ENCODE data around the gene MTFP1. TPM values are rescaled to one million over a fixed set of nuclear protein-coding genes. Genes with fewer than 3 reads are reported as not detected.
A peak's percentile ranks its signal among the peaks of the same experiment; 100 is the strongest.

Gene MTFP1
- total RNA-seq, 1 donor from 2014 or later = 9.9 TPM

- Histone ChIP-seq H3K4me3 (no peak overlapping the region), H3K27me3 (ENCODE audit: low read depth) (peaks cover 17% of the 10 kb centered on the region), H3K9me3 (no peaks in the 10 kb centered on the region), H3K4me1 (no peaks in the 10 kb centered on the region), H3K27ac (no peak overlapping the region), H3K36me3 (no peaks in the 10 kb centered on the region)
- TF ChIP-seq CTCF (IDR thresholded peaks at IDR 0.05) = no peak
- intact Hi-C loops (cut with DNase I) = no loop called here
- DNase-seq = no peak
- ATAC-seq = peak; percentile 77 to 84
Measured at GRCh38 chr22:30474683-30475424, 49.3 kb downstream of the MTFP1 start.

Other genes starting within 250 kb of the MTFP1 start
- gene LIF, start 179.0 kb upstream of the MTFP1 start, total RNA-seq = 3.1 TPM
- gene OSM, start 158.9 kb upstream of the MTFP1 start, total RNA-seq = 1.1 TPM
- gene CASTOR1, start 136.3 kb upstream of the MTFP1 start, total RNA-seq = 16.2 TPM
- 27.4 TPM for gene TBC1D10A, start 98.8 kb upstream of the MTFP1 start, total RNA-seq
- gene SF3A1, start 68.9 kb upstream of the MTFP1 start, total RNA-seq = 162 TPM
- gene CCDC157, start 68.8 kb upstream of the MTFP1 start, total RNA-seq = 5.2 TPM
- 13.6 TPM for gene RNF215, start 38.4 kb upstream of the MTFP1 start, total RNA-seq
- 7.8 TPM for gene SEC14L2, start 28.8 kb upstream of the MTFP1 start, total RNA-seq
- gene SEC14L3, start 46.2 kb downstream of the MTFP1 start, total RNA-seq = 1.8 TPM
- 17.4 TPM for gene SEC14L4, start 79.9 kb downstream of the MTFP1 start, total RNA-seq
- gene SEC14L6, start 121.0 kb downstream of the MTFP1 start, total RNA-seq = 14.8 TPM
- gene GAL3ST1, start 148.9 kb downstream of the MTFP1 start, total RNA-seq = 1.7 TPM
- gene PES1, start 166.1 kb downstream of the MTFP1 start, total RNA-seq = 47.0 TPM
- gene TCN2, start 181.4 kb downstream of the MTFP1 start, total RNA-seq = 44.2 TPM
- gene SLC35E4, start 210.0 kb downstream of the MTFP1 start, total RNA-seq = 3.1 TPM
- 21.5 TPM for gene DUSP18, start 242.1 kb downstream of the MTFP1 start, total RNA-seq

Measured in lower lobe of right lung (tissue), 2 donors.